A673 (cell line): Measurements from ENCODE around the gene NSG2. TPM values are rescaled to one million over a fixed set of nuclear protein-coding genes. Genes with fewer than 3 reads are reported as not detected.

Experiments
- BruUV-seq: library from RNA; stranded (reverse); fragments of 400-500 nt; replicated peaks from 2 replicates; lab custom pipeline; 2021; lab: Mats Ljungman, UMichigan
- CTCF ChIA-PET: fragments of 300-600 bp; sonication (Branson Sonifier 250); formaldehyde crosslinking; loops from one replicate; lab custom pipeline; 2022; ENCODE audit warnings: antibody characterized with exemption; lab: Charles Lee
- POLR2A ChIA-PET: fragments of 300-600 bp; sonication (Branson Sonifier 250); formaldehyde crosslinking; loops from one replicate; lab custom pipeline; 2022; ENCODE audit warnings: antibody characterized with exemption; ENCODE audit not compliant: low non-redundant PET; lab: Charles Lee
- DNase-seq: peaks from one replicate; pipeline ENCODE4 v3.0.0-alpha.2; 2015; ENCODE audit warnings: low spot score
- H3K27ac ChIP-seq: fragments of 200-600 bp; sonication (generic); 2 replicates; pipeline ENCODE4 v1.5.1; 2016; ENCODE audit warnings: mixed run types, low read depth, mild to moderate bottlenecking, mixed read lengths, antibody characterized with exemption, low read length; ENCODE audit not compliant: poor library complexity, severe bottlenecking
- H3K27me3 ChIP-seq: fragments of 200-600 bp; sonication (generic); replicated peaks from 2 replicates; pipeline ENCODE4 v1.6.1; 2017; ENCODE audit warnings: mixed run types, low read depth, mild to moderate bottlenecking, mixed read lengths, antibody characterized with exemption, low read length; ENCODE audit not compliant: insufficient read depth, poor library complexity
- H3K36me3 ChIP-seq: fragments of 200-600 bp; sonication (generic); 2 replicates; pipeline ENCODE4 v1.6.1; 2016; ENCODE audit warnings: mixed run types, mild to moderate bottlenecking, mixed read lengths, antibody characterized with exemption, low read length; ENCODE audit not compliant: insufficient read depth, poor library complexity, severe bottlenecking
- H3K4me1 ChIP-seq: fragments of 200-600 bp; sonication (generic); 2 replicates; pipeline ENCODE4 v1.6.1; 2017; ENCODE audit warnings: mixed run types, mild to moderate bottlenecking, mixed read lengths, antibody characterized with exemption, low read length; ENCODE audit not compliant: insufficient read depth, poor library complexity, severe bottlenecking
- H3K4me3 ChIP-seq: fragments of 200-600 bp; sonication (generic); 2 replicates; pipeline ENCODE4 v1.5.1; 2016; ENCODE audit warnings: low read depth, mixed run types, mild to moderate bottlenecking, mixed read lengths, low read length; ENCODE audit not compliant: poor library complexity, severe bottlenecking
- H3K9me3 ChIP-seq: fragments of 200-600 bp; sonication (generic); 2 replicates; pipeline ENCODE4 v1.6.1; 2016; ENCODE audit warnings: mixed run types, low read depth, mild to moderate bottlenecking, mixed read lengths, antibody characterized with exemption, low read length; ENCODE audit not compliant: poor library complexity, severe bottlenecking
- EZH2 ChIP-seq: fragments of 200-600 bp; sonication (generic); IDR thresholded peaks from 2 replicates; pipeline ENCODE4 v1.6.1; 2017; ENCODE audit warnings: borderline replicate concordance, low read depth, mild to moderate bottlenecking, mixed read lengths, antibody characterized with exemption, low read length; ENCODE audit not compliant: poor library complexity, severe bottlenecking
- intact Hi-C: fragments of 100-400 bp; cut with micrococcal nuclease; formaldehyde crosslinking; loops from one replicate; pipeline ENCODE4 v1.10.0; 2022; ENCODE audit not compliant: unreplicated experiment
- total RNA-seq: library from RNA; stranded (reverse); gene quantifications from 2 replicates; pipeline ENCODE4 v1.2.3, GENCODE V29; 2021
- TF ChIP-seq, protein P1 (sequence below): fragments of 300-800, 200-600 bp; sonication (generic); conservative IDR thresholded peaks from 2 replicates; pipeline ENCODE4 v1.5.1; 2017; ENCODE audit warnings: low read depth, mild to moderate bottlenecking, antibody characterized with exemption, low read length, moderate library complexity, mixed read lengths

Gene NSG2
- total RNA-seq, 1 experiment from 2014 or later, result 0.60 TPM

DNA sequence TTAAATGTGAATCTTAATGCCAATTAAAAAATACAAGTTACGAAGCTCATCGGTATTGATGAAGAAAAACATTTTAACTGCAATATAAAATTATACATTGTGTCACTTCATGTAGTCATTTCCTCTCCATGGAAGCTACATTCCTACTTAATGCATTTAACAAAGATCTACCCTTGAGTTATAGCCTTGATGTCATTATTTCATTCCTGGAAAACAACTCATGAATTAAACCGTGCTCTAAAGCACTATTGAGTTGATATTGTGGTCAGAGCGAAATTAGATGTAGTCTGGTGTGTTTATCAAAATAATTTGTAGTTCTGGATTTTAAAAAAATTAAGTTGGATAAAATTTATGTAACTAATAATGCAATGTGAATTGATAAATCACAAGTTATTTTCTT is 45.4 kb upstream of the NSG2 start:
- DNase-seq, result no peak
- peaks cover 59% of the 10 kb centered on the region for H3K27me3 ChIP-seq
- TF ChIP-seq, protein P1, sequence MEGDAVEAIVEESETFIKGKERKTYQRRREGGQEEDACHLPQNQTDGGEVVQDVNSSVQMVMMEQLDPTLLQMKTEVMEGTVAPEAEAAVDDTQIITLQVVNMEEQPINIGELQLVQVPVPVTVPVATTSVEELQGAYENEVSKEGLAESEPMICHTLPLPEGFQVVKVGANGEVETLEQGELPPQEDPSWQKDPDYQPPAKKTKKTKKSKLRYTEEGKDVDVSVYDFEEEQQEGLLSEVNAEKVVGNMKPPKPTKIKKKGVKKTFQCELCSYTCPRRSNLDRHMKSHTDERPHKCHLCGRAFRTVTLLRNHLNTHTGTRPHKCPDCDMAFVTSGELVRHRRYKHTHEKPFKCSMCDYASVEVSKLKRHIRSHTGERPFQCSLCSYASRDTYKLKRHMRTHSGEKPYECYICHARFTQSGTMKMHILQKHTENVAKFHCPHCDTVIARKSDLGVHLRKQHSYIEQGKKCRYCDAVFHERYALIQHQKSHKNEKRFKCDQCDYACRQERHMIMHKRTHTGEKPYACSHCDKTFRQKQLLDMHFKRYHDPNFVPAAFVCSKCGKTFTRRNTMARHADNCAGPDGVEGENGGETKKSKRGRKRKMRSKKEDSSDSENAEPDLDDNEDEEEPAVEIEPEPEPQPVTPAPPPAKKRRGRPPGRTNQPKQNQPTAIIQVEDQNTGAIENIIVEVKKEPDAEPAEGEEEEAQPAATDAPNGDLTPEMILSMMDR, result no peak
- TF ChIP-seq EZH2, result no peak
- ChIA-PET CTCF (no interaction called here), POLR2A (no interaction called here)
- H3K27ac ChIP-seq, result no peak overlapping the region
- intact Hi-C loops, result no loop called here
- H3K36me3 ChIP-seq, result no peaks in the 10 kb centered on the region
- H3K4me3 ChIP-seq, result no peak overlapping the region
- no peaks in the 10 kb centered on the region for H3K9me3 ChIP-seq
- H3K4me1 ChIP-seq, result no peaks in the 10 kb centered on the region
- BruUV-seq, result no TSS peak

DNA sequence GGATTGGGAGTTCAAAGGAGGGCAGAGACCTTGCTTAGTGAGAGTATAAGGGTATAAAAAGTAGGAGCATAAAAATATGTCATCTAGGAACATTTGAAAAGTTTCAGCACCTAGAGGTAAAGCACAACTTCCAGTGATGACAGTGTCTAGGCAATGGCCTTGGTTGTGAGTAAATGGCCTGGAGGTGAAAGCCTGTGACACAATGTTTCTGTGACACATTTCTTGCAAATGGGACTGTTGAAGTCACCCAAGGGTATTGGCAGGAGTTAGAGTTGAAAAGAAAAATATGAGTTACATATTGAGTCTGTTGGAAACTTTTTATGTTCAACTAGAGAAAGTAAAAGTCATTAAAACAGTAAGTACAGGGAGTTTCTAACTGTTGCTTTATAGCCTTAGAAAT is 41.7 kb upstream of the NSG2 start:
- intact Hi-C loops, result no loop called here
- Histone ChIP-seq H3K27ac (no peak overlapping the region), H3K36me3 (no peaks in the 10 kb centered on the region), H3K27me3 (peaks cover 48% of the 10 kb centered on the region), H3K4me3 (no peak overlapping the region), H3K9me3 (no peaks in the 10 kb centered on the region), H3K4me1 (no peaks in the 10 kb centered on the region)
- ChIA-PET CTCF (no interaction called here), POLR2A (no interaction called here)
- TF ChIP-seq, protein P1, result no peak
- no peak for TF ChIP-seq EZH2
- no TSS peak for BruUV-seq
- no peak for DNase-seq

DNA sequence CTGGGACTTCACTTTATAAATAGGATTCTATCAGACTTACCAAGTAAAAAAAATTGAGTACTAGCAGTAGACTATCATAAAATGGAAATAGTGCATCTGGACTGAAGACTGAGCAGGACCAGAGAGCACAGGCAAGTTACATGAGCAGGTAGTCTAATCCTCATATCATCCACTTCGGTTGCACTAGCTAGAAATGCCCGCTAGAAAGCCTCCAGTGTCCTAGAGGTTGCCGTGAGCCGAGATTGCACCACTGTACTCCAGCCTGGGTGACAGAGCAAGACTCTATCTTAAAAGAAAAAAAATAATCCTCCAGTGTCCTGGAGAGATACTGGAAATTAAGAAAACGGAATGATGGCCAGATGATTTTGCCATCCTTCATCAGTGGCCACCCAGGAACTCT is 36.6 kb upstream of the NSG2 start:
- Histone ChIP-seq H3K4me3 (no peak overlapping the region), H3K9me3 (no peaks in the 10 kb centered on the region), H3K27ac (no peak overlapping the region), H3K4me1 (no peaks in the 10 kb centered on the region), H3K27me3 (peaks cover 33% of the 10 kb centered on the region), H3K36me3 (no peaks in the 10 kb centered on the region)
- intact Hi-C loops, result no loop called here
- ChIA-PET POLR2A (no interaction called here), CTCF (no interaction called here)
- TF ChIP-seq, protein P1, result no peak
- no peak for TF ChIP-seq EZH2
- BruUV-seq, result no TSS peak
- no peak for DNase-seq
